Smooth muscle cell (in vitro differentiated cells): ENCODE results near the gene IQCH. TPM values are rescaled to one million over a fixed set of nuclear protein-coding genes. Genes with fewer than 3 reads are reported as not detected.

Experiments used
- DNase-seq: peaks from one replicate; lab custom pipeline; 2025; ENCODE audit not compliant: unreplicated experiment; lab: John Stamatoyannopoulos, UW
- H2AFZ ChIP-seq: fragments of 200-600 bp; sonication (generic); 2 replicates; pipeline ENCODE4 v1.6.0; 2016; ENCODE audit warnings: antibody characterized with exemption, low read depth, mild to moderate bottlenecking
- H3F3A ChIP-seq: fragments of 200-600 bp; sonication (generic); 2 replicates; pipeline ENCODE4 v1.6.0; 2017; ENCODE audit warnings: antibody characterized with exemption, low read depth
- H3K27ac ChIP-seq: fragments of 200-600 bp; sonication (generic); 2 replicates; pipeline ENCODE4 v1.5.1; 2016; ENCODE audit warnings: low read depth, mild to moderate bottlenecking
- H3K27me3 ChIP-seq: fragments of 200-600 bp; sonication (generic); 2 replicates; pipeline ENCODE4 v1.6.1; 2016; ENCODE audit warnings: low read depth, mild to moderate bottlenecking
- H3K36me3 ChIP-seq: fragments of 200-600 bp; sonication (generic); 2 replicates; pipeline ENCODE4 v1.5.1; 2016; ENCODE audit warnings: low read depth
- H3K4me1 ChIP-seq: fragments of 200-600 bp; sonication (generic); 2 replicates; pipeline ENCODE4 v1.5.1; 2016; ENCODE audit warnings: low read depth
- H3K4me2 ChIP-seq: fragments of 200-600 bp; sonication (generic); 2 replicates; pipeline ENCODE4 v1.6.0; 2016; ENCODE audit warnings: mild to moderate bottlenecking
- H3K4me3 ChIP-seq: fragments of 200-600 bp; sonication (generic); 2 replicates; pipeline ENCODE4 v1.5.1; 2016; ENCODE audit warnings: mild to moderate bottlenecking
- H3K79me2 ChIP-seq: fragments of 200-600 bp; sonication (generic); 2 replicates; pipeline ENCODE4 v1.6.0; 2016; ENCODE audit warnings: low read depth, mild to moderate bottlenecking
- H3K9ac ChIP-seq: fragments of 200-600 bp; sonication (generic); 2 replicates; pipeline ENCODE4 v1.6.0; 2016; ENCODE audit warnings: low read depth
- H3K9me3 ChIP-seq: fragments of 200-600 bp; sonication (generic); replicated peaks from 2 replicates; pipeline ENCODE4 v1.5.1; 2016; ENCODE audit warnings: low read depth
- H4K20me1 ChIP-seq: fragments of 200-600 bp; sonication (generic); 2 replicates; pipeline ENCODE4 v1.6.0; 2016; ENCODE audit warnings: low read depth
- WGBS: methylation state at CpG from one replicate; pipeline ENCODE4 v1.1.7; 2016; ENCODE audit warnings: low lambda C conversion rate; 5-methylcytosine and 5-hydroxymethylcytosine counted together
- polyA plus RNA-seq: library from polyadenylated mRNA; unstranded; fragments of >200 nt; fragmentation: Nextera tagmentation; extraction: Ambion mirVana; gene quantifications from 2 replicates; pipeline ENCODE4 v1.2.1, GENCODE V29; 2016
- total RNA-seq: library from RNA; depleted of rRNA; stranded (reverse); fragments of >200 nt; gene quantifications from 2 replicates; pipeline ENCODE4 v1.2.3, GENCODE V29; 2014
- TF ChIP-seq, protein P1 (sequence below): fragments of 200-600 bp; sonication (generic); IDR thresholded peaks from 2 replicates; pipeline ENCODE4 v1.5.1; 2017; ENCODE audit warnings: borderline replicate concordance, mild to moderate bottlenecking, antibody characterized with exemption; ENCODE audit not compliant: insufficient read depth, poor library complexity, severe bottlenecking

IQCH gene
- total and polyA plus RNA-seq, 2 experiments from 2014 or later: 0.86 to 2.9 TPM

GRCh38 chr15:67210555-67211168 is 43.9 kb upstream of the IQCH start:
- no peak overlapping the region for H3K9ac ChIP-seq
- no peaks in the 10 kb centered on the region for H3K9me3 ChIP-seq
- H4K20me1 ChIP-seq: no peaks in the 10 kb centered on the region
- no peak overlapping the region for H2AFZ ChIP-seq
- no peak overlapping the region for H3K4me3 ChIP-seq
- TF ChIP-seq, protein P1, sequence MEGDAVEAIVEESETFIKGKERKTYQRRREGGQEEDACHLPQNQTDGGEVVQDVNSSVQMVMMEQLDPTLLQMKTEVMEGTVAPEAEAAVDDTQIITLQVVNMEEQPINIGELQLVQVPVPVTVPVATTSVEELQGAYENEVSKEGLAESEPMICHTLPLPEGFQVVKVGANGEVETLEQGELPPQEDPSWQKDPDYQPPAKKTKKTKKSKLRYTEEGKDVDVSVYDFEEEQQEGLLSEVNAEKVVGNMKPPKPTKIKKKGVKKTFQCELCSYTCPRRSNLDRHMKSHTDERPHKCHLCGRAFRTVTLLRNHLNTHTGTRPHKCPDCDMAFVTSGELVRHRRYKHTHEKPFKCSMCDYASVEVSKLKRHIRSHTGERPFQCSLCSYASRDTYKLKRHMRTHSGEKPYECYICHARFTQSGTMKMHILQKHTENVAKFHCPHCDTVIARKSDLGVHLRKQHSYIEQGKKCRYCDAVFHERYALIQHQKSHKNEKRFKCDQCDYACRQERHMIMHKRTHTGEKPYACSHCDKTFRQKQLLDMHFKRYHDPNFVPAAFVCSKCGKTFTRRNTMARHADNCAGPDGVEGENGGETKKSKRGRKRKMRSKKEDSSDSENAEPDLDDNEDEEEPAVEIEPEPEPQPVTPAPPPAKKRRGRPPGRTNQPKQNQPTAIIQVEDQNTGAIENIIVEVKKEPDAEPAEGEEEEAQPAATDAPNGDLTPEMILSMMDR: no peak
- peaks cover 10% of the 10 kb centered on the region for H3K36me3 ChIP-seq
- no peak overlapping the region for H3K27ac ChIP-seq
- no peaks in the 10 kb centered on the region for H3K79me2 ChIP-seq
- no peak overlapping the region for H3K4me2 ChIP-seq
- no peak for DNase-seq
- no peaks in the 10 kb centered on the region for H3K27me3 ChIP-seq
- H3K4me1 ChIP-seq: no peaks in the 10 kb centered on the region
- H3F3A ChIP-seq: no peaks in the 10 kb centered on the region
- 99% methylated on average over 5 of the region's 5 CpGs for WGBS

DNA sequence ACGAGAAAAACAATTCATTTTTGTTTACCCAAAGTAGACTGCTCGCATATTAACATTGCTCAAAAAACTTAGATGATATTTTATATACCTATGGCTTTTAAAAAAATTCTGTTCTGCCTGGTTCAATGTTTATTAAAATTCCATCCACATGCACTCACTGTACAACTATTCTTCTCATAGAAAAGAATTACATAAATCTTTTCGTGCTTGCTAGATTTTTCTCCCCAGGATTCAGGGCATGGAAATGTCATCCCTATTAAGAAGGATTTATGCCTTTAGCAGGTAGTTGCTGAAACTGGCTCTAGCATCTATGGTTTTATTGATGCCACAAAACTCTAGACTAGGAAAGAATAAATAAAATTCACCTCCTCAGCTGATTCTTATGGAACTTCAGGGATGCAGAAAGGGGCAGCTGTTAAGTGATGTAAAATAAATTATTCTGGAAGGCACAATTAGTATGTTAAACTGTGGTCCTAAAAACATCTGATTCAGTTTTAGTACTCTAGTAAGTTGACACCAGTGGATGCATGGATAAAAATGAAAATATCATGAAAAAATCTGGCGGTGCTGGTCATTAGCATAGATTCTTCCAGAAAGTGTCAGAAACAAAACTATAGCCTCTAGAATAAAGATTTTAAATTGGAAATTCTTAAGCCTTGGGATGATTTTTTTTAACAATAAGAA is 41.8 kb upstream of the IQCH start:
- no peaks in the 10 kb centered on the region for H3K79me2 ChIP-seq
- H3K27ac ChIP-seq: no peak overlapping the region
- TF ChIP-seq, protein P1: no peak
- peaks cover 10% of the 10 kb centered on the region for H3K36me3 ChIP-seq
- 96% methylated on average over 4 of the region's 4 CpGs for WGBS
- H3K4me2 ChIP-seq: no peak overlapping the region
- no peak for DNase-seq
- H3F3A ChIP-seq: no peaks in the 10 kb centered on the region
- no peaks in the 10 kb centered on the region for H3K27me3 ChIP-seq
- no peaks in the 10 kb centered on the region for H4K20me1 ChIP-seq
- no peaks in the 10 kb centered on the region for H3K9me3 ChIP-seq
- H3K4me3 ChIP-seq: no peak overlapping the region
- H3K9ac ChIP-seq: no peak overlapping the region
- no peak overlapping the region for H2AFZ ChIP-seq
- H3K4me1 ChIP-seq: no peaks in the 10 kb centered on the region

DNA sequence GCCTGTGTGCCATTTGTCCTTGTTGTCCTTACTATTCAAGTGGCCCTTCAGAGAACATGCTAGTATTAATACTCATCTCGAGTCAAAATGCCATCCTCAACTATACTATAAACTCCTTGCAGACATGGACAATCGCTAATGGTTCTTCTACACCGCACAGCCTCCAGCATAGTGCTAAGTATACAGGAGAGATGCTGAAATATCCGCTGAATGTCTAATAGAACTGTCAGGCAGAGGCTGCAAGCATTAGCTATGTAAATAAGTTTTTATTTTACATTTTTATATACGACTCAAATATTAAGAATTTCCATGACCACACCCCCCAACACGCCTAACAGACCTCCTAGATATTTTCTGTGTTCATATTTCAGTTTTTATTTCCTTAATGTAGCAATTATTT is 39.5 kb upstream of the IQCH start:
- Histone ChIP-seq H3K79me2 (no peaks in the 10 kb centered on the region), H3K4me1 (no peaks in the 10 kb centered on the region), H3K4me3 (no peak overlapping the region), H3K9me3 (no peaks in the 10 kb centered on the region), H3K27ac (no peak overlapping the region), H3K27me3 (no peaks in the 10 kb centered on the region), H3K9ac (no peak overlapping the region), H3K4me2 (no peak overlapping the region), H2AFZ (no peak overlapping the region), H4K20me1 (no peaks in the 10 kb centered on the region), H3K36me3 (peaks cover 9% of the 10 kb centered on the region), H3F3A (no peaks in the 10 kb centered on the region)
- WGBS: 90% methylated on average over 6 of the region's 6 CpGs
- TF ChIP-seq, protein P1: no peak
- no peak for DNase-seq

DNA sequence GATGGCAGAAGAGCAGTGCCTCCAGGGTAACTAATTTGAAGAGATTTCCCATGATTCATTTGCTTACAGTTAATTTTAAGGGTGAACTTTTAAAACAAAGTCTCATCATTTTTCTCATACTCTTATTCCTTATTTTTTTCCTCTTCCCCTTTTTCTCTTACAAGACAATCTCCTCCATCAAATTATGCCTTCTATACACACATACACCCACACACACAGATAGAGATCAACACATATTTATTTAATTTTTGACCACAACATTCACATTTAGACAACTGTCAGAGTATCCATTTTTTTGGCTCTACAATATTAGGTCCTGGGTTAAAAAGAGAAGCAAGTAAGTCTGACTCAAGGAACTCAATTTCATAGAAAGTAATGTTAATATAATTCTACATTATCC is 37.7 kb upstream of the IQCH start:
- TF ChIP-seq, protein P1: no peak
- Histone ChIP-seq H3K9me3 (no peaks in the 10 kb centered on the region), H3K27ac (no peak overlapping the region), H3K27me3 (no peaks in the 10 kb centered on the region), H3K4me2 (no peak overlapping the region), H2AFZ (no peak overlapping the region), H3K79me2 (no peaks in the 10 kb centered on the region), H3K4me3 (no peak overlapping the region), H3F3A (no peaks in the 10 kb centered on the region), H4K20me1 (no peaks in the 10 kb centered on the region), H3K36me3 (peaks cover 9% of the 10 kb centered on the region), H3K4me1 (no peaks in the 10 kb centered on the region), H3K9ac (no peak overlapping the region)
- no peak for DNase-seq
